Neural progenitor cell (in vitro differentiated cells): ENCODE results near the gene NUDT16. TPM values are rescaled to one million over a fixed set of nuclear protein-coding genes. Genes with fewer than 3 reads are reported as not detected.

Experiments used
- DNase-seq: peaks from one replicate; pipeline ENCODE4 v3.0.0-alpha.2; 2016; ENCODE audit warnings: low spot score
- H2AFZ ChIP-seq: fragments of 200-600 bp; sonication (generic); replicated peaks from 2 replicates; pipeline ENCODE4 v1.6.1; 2016; ENCODE audit warnings: antibody characterized with exemption
- H3F3A ChIP-seq: fragments of 200-600 bp; sonication (generic); 2 replicates; pipeline ENCODE4 v1.6.1; 2016; ENCODE audit warnings: antibody characterized with exemption, low read depth
- H3K27ac ChIP-seq: fragments of 200-600 bp; sonication (generic); 2 replicates; pipeline ENCODE4 v1.5.1; 2016; ENCODE audit warnings: mild to moderate bottlenecking
- H3K27me3 ChIP-seq: fragments of 200-600 bp; sonication (generic); 2 replicates; pipeline ENCODE4 v1.6.1; 2016; ENCODE audit warnings: mild to moderate bottlenecking, moderate library complexity
- H3K36me3 ChIP-seq: fragments of 200-600 bp; sonication (generic); 2 replicates; pipeline ENCODE4 v1.5.1; 2016
- H3K4me1 ChIP-seq: fragments of 200-600 bp; sonication (generic); 2 replicates; pipeline ENCODE4 v1.6.1; 2016; ENCODE audit warnings: mixed run types
- H3K4me2 ChIP-seq: fragments of 200-600 bp; sonication (generic); 2 replicates; pipeline ENCODE4 v1.6.1; 2016
- H3K4me3 ChIP-seq: fragments of 200-600 bp; sonication (generic); 2 replicates; pipeline ENCODE4 v1.5.1; 2016
- H3K79me2 ChIP-seq: fragments of 200-600 bp; sonication (generic); 2 replicates; pipeline ENCODE4 v1.6.1; 2016; ENCODE audit warnings: low read depth
- H3K9ac ChIP-seq: fragments of 200-600 bp; sonication (generic); 2 replicates; pipeline ENCODE4 v1.6.1; 2016
- H3K9me3 ChIP-seq: fragments of 200-600 bp; sonication (generic); 2 replicates; pipeline ENCODE4 v1.5.1; 2016; ENCODE audit warnings: low read depth
- H4K20me1 ChIP-seq: fragments of 200-600 bp; sonication (generic); 2 replicates; pipeline ENCODE4 v1.6.1; 2016; ENCODE audit warnings: low read depth
- H3K27ac Mint-ChIP-seq: 3 replicates; pipeline ENCODE4 v1.8.0; 2021; ENCODE audit warnings: mixed read lengths
- H3K27me3 Mint-ChIP-seq: 2 replicates; pipeline ENCODE4 v1.8.0; 2022; ENCODE audit warnings: low read depth, mild to moderate bottlenecking, inconsistent platforms, moderate library complexity, mixed read lengths; ENCODE audit not compliant: insufficient read depth
- H3K36me3 Mint-ChIP-seq: 3 replicates; pipeline ENCODE4 v1.8.0; 2021; ENCODE audit warnings: mixed read lengths
- H3K4me1 Mint-ChIP-seq: 3 replicates; pipeline ENCODE4 v1.8.0; 2021; ENCODE audit warnings: mixed read lengths
- H3K4me3 Mint-ChIP-seq: 3 replicates; pipeline ENCODE4 v1.8.0; 2021; ENCODE audit warnings: mild to moderate bottlenecking, moderate library complexity, mixed read lengths
- H3K9me3 Mint-ChIP-seq: 3 replicates; pipeline ENCODE4 v1.8.0; 2020; ENCODE audit warnings: mixed read lengths
- EZH2 ChIP-seq: fragments of 200-600 bp; sonication (generic); IDR thresholded peaks from 2 replicates; pipeline ENCODE4 v1.6.1; 2017; ENCODE audit warnings: antibody characterized with exemption, mild to moderate bottlenecking, moderate library complexity
- EZH2phosphoT487 ChIP-seq: fragments of 200-600 bp; sonication (generic); IDR thresholded peaks from 2 replicates; pipeline ENCODE4 v1.6.1; 2017; ENCODE audit warnings: antibody characterized with exemption
- total RNA-seq: library from RNA; depleted of rRNA; stranded (reverse); fragments of >200 nt; gene quantifications from 2 replicates; pipeline ENCODE4 v1.2.3, GENCODE V29; 2015; ENCODE audit warnings: low replicate concordance
- TF ChIP-seq, protein P1 (sequence below): fragments of 200-600 bp; sonication (generic); IDR thresholded peaks from 2 replicates; pipeline ENCODE4 v1.5.1; 2017; ENCODE audit warnings: antibody characterized with exemption, mild to moderate bottlenecking

Gene NUDT16
- total RNA-seq, 1 donor from 2014 or later, result 19.1 TPM

GRCh38 chr3:131417751-131418150, 36.2 kb downstream of the NUDT16 start:
- no peak for TF ChIP-seq EZH2phosphoT487
- peaks cover 3% of the 10 kb centered on the region for H3K36me3 Mint-ChIP-seq
- H3K9me3 Mint-ChIP-seq, result peaks cover 11% of the 10 kb centered on the region
- H3K9ac ChIP-seq, result no peak overlapping the region
- H3K4me2 ChIP-seq, result no peak overlapping the region
- H3K4me1 ChIP-seq, result no peaks in the 10 kb centered on the region
- no peaks in the 10 kb centered on the region for H3K36me3 ChIP-seq
- H3K27ac Mint-ChIP-seq, result no peak overlapping the region
- no peak overlapping the region for H3K4me3 ChIP-seq
- no peak overlapping the region for H3K4me3 Mint-ChIP-seq
- no peaks in the 10 kb centered on the region for H3F3A ChIP-seq
- H3K79me2 ChIP-seq, result no peaks in the 10 kb centered on the region
- no peaks in the 10 kb centered on the region for H3K27me3 ChIP-seq
- DNase-seq, result no peak
- H3K27ac ChIP-seq, result no peak overlapping the region
- peaks cover 5% of the 10 kb centered on the region for H3K4me1 Mint-ChIP-seq
- H3K27me3 Mint-ChIP-seq, result peaks cover 2% of the 10 kb centered on the region
- no peak overlapping the region for H2AFZ ChIP-seq
- H3K9me3 ChIP-seq, result no peaks in the 10 kb centered on the region
- H4K20me1 ChIP-seq, result no peaks in the 10 kb centered on the region

DNA sequence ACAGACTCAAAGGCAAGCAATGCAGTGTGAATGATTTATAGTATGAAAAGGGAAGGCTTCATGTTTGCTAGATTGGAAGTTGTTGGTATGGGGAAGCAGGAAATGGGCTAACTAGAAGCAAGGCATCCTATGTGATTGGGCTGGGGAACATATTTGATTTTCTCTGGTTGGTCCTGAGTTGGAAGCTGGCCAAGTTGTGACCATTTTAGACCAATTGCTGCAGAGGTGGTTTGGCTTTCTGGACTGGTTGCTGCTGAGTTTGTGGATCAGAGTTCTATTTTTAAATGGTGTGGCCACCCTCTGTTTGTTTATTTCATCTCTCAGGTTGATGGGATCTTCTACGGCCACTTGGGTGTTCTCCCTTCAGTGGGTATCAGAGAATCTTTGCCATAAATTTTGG, 39.7 kb downstream of the NUDT16 start:
- H3K36me3 Mint-ChIP-seq, result peaks cover 3% of the 10 kb centered on the region
- peaks cover 2% of the 10 kb centered on the region for H3K27me3 Mint-ChIP-seq

DNA sequence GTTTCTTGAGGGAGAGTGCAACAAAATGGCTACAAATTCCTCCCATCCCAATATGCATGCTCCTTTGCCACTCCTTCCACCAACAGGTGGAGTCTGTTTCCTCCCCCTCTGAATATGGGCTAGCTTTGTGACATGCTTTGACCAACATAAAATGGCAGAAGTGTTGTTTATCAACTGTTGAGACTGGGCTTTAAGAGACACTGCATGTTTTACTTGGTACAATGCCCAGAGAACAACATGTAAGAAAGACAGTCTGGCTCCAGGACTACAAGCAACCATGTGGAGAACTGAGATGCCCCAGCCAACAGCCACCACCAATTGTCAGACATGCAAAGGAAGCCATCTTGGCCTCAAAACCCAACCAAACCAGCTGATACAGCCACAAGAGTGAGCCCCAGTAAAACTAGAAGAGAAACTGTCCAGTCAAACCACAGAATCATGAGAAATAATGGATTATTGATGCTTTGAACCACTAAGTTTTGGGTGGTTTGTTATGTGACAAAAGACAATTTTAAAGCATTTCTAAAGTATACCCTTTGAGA, 40.5 kb downstream of the NUDT16 start:
- H3K27me3 ChIP-seq, result no peaks in the 10 kb centered on the region
- H3K4me2 ChIP-seq, result no peak overlapping the region
- no peak overlapping the region for H3K4me3 ChIP-seq
- Mint-ChIP-seq H3K27me3 (peaks cover 2% of the 10 kb centered on the region), H3K36me3 (peaks cover 3% of the 10 kb centered on the region), H3K27ac (no peak overlapping the region), H3K9me3 (no peaks in the 10 kb centered on the region), H3K4me3 (no peak overlapping the region), H3K4me1 (peaks cover 3% of the 10 kb centered on the region)
- no peaks in the 10 kb centered on the region for H3K4me1 ChIP-seq
- H3F3A ChIP-seq, result no peaks in the 10 kb centered on the region
- no peak overlapping the region for H2AFZ ChIP-seq
- no peak overlapping the region for H3K27ac ChIP-seq
- H3K9ac ChIP-seq, result no peak overlapping the region
- no peaks in the 10 kb centered on the region for H4K20me1 ChIP-seq
- H3K79me2 ChIP-seq, result no peaks in the 10 kb centered on the region
- H3K36me3 ChIP-seq, result no peaks in the 10 kb centered on the region
- DNase-seq, result no peak
- no peak for TF ChIP-seq EZH2phosphoT487
- no peak for TF ChIP-seq EZH2
- no peaks in the 10 kb centered on the region for H3K9me3 ChIP-seq

More for the DNA sequence above, 39.7 kb downstream of the NUDT16 start:
- Histone ChIP-seq H3K9me3 (no peaks in the 10 kb centered on the region), H3K4me3 (no peak overlapping the region), H3K27ac (no peak overlapping the region), H4K20me1 (no peaks in the 10 kb centered on the region), H3K4me1 (no peaks in the 10 kb centered on the region), H2AFZ (no peak overlapping the region), H3F3A (no peaks in the 10 kb centered on the region), H3K27me3 (no peaks in the 10 kb centered on the region), H3K9ac (no peak overlapping the region), H3K36me3 (no peaks in the 10 kb centered on the region), H3K4me2 (no peak overlapping the region), H3K79me2 (no peaks in the 10 kb centered on the region)
- Mint-ChIP-seq H3K9me3 (peaks cover 5% of the 10 kb centered on the region), H3K27ac (no peak overlapping the region), H3K4me1 (peaks cover 5% of the 10 kb centered on the region), H3K4me3 (no peak overlapping the region)
- DNase-seq, result no peak
- TF ChIP-seq EZH2phosphoT487 (no peak), EZH2 (no peak)
- TF ChIP-seq, protein P1, sequence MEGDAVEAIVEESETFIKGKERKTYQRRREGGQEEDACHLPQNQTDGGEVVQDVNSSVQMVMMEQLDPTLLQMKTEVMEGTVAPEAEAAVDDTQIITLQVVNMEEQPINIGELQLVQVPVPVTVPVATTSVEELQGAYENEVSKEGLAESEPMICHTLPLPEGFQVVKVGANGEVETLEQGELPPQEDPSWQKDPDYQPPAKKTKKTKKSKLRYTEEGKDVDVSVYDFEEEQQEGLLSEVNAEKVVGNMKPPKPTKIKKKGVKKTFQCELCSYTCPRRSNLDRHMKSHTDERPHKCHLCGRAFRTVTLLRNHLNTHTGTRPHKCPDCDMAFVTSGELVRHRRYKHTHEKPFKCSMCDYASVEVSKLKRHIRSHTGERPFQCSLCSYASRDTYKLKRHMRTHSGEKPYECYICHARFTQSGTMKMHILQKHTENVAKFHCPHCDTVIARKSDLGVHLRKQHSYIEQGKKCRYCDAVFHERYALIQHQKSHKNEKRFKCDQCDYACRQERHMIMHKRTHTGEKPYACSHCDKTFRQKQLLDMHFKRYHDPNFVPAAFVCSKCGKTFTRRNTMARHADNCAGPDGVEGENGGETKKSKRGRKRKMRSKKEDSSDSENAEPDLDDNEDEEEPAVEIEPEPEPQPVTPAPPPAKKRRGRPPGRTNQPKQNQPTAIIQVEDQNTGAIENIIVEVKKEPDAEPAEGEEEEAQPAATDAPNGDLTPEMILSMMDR, result no peak

- no peak overlapping the region for H3K27ac Mint-ChIP-seq
- no peak overlapping the region for H3K4me3 Mint-ChIP-seq
- Histone ChIP-seq H3K36me3 (no peaks in the 10 kb centered on the region), H2AFZ (no peak overlapping the region), H3K4me1 (no peaks in the 10 kb centered on the region), H3K4me3 (no peak overlapping the region), H4K20me1 (no peaks in the 10 kb centered on the region), H3F3A (no peaks in the 10 kb centered on the region), H3K9me3 (no peaks in the 10 kb centered on the region), H3K27me3 (no peaks in the 10 kb centered on the region), H3K4me2 (no peak overlapping the region), H3K79me2 (no peaks in the 10 kb centered on the region), H3K9ac (no peak overlapping the region), H3K27ac (no peak overlapping the region)
- no peak for DNase-seq
- no peaks in the 10 kb centered on the region for H3K36me3 Mint-ChIP-seq
- H3K9me3 Mint-ChIP-seq, result no peaks in the 10 kb centered on the region
- peaks cover 3% of the 10 kb centered on the region for H3K4me1 Mint-ChIP-seq
- H3K27me3 Mint-ChIP-seq, result peaks cover 8% of the 10 kb centered on the region
- TF ChIP-seq EZH2 (no peak), EZH2phosphoT487 (no peak)
- TF ChIP-seq, protein P1, result no peak
These were observed 45.7 kb downstream of the NUDT16 start for GRCh38 chr3:131427226-131427625.
